GM19463 (cell line): ENCODE data around the gene PPFIA3.

ENCODE experiments used
- ATAC-seq: cut with Tn5 transposase; IDR thresholded peaks from one replicate; pipeline ENCODE4 v1.9.1; 2021; ENCODE audit warnings: mild to moderate bottlenecking, moderate library complexity; ENCODE audit not compliant: unreplicated experiment

PPFIA3 gene

GRCh38 chr19:49102303-49102702 is 17.0 kb upstream of the PPFIA3 start:
- no peak for ATAC-seq

- no peak for ATAC-seq
Measured at GRCh38 chr19:49103331-49104085, 15.8 kb upstream of the PPFIA3 start.

- ATAC-seq: no peak
Measured at GRCh38 chr19:49104229-49104864, 15.0 kb upstream of the PPFIA3 start.

- ATAC-seq: no peak
Measured at GRCh38 chr19:49106648-49107135, 12.7 kb upstream of the PPFIA3 start.

- no peak for ATAC-seq
Measured at GRCh38 chr19:49107625-49108459, 11.5 kb upstream of the PPFIA3 start.

- ATAC-seq: no peak
Measured at GRCh38 chr19:49109051-49109450, 10.3 kb upstream of the PPFIA3 start.

GRCh38 chr19:49109569-49110233 is 9.6 kb upstream of the PPFIA3 start:
- no peak for ATAC-seq

GRCh38 chr19:49110567-49110966 is 8.8 kb upstream of the PPFIA3 start:
- no peak for ATAC-seq

GRCh38 chr19:49111218-49111998 is 7.9 kb upstream of the PPFIA3 start:
- ATAC-seq: no peak

GRCh38 chr19:49113762-49114629 is 5.3 kb upstream of the PPFIA3 start, which contains the start of gene LIN7B:
TSS of gene LIN7B (plus strand) at chr19:49114370. CDS start at chr19:49114405, 35 bp downstream.
- peak; percentile 49 for ATAC-seq

GRCh38 chr19:49114630-49115363 is 4.5 kb upstream of the PPFIA3 start:
- no peak for ATAC-seq

GRCh38 chr19:49116544-49116943 is 2.8 kb upstream of the PPFIA3 start:
- ATAC-seq: no peak

- no peak for ATAC-seq
Measured at GRCh38 chr19:49117677-49118564, 1.4 kb upstream of the PPFIA3 start.

GRCh38 chr19:49118565-49119410 is 556 bp upstream of the PPFIA3 start, which contains the start of gene C19orf73:
TSS of gene C19orf73 (minus strand) at chr19:49119143. CDS start at chr19:49119022, 121 bp downstream.
- peak; percentile 80 for ATAC-seq

GRCh38 chr19:49120325-49120683 is 960 bp downstream of the PPFIA3 start:
- ATAC-seq: no peak

GRCh38 chr19:49120868-49121267 is 1.5 kb downstream of the PPFIA3 start:
- ATAC-seq: no peak
